H1 (cell line): ENCODE results near the gene BACE2. TPM values are rescaled to one million over a fixed set of nuclear protein-coding genes. Genes with fewer than 3 reads are reported as not detected.

ENCODE experiments used
- CTCF ChIA-PET: fragments of 300-600 bp; sonication (Branson Sonifier 250); formaldehyde crosslinking; loops from one replicate; lab custom pipeline; 2021; ENCODE audit not compliant: partially characterized antibody; lab: Charles Lee
- POLR2A ChIA-PET: fragments of 300-600 bp; sonication (Branson Sonifier 250); formaldehyde crosslinking; loops from one replicate; lab custom pipeline; 2021; ENCODE audit warnings: inconsistent platforms; ENCODE audit not compliant: partially characterized antibody; lab: Charles Lee
- DNase-seq, 2 experiments: peaks; one replicate each; pipeline versions ENCODE4 v3.0.0 to v3.0.0-alpha.2; 2010 to 2022; ENCODE audit warnings: low spot score in 2 of 2, low read depth in 1 of 2, mixed read lengths in 1 of 2
- FAIRE-seq: peaks from 2 replicates; lab custom pipeline; 2011; peaks lifted over from hg19 to GRCh38; lab: Jason Lieb, UNC
- H2AFZ ChIP-seq: 2 replicates; pipeline ENCODE4 v1.8.1; 2012; ENCODE audit warnings: low read length, inconsistent platforms
- H2AK5ac ChIP-seq: 2 replicates; pipeline ENCODE4 v1.6.1; 2013; ENCODE audit warnings: low read depth, low read length
- H2BK120ac ChIP-seq: replicated peaks from 2 replicates; pipeline ENCODE3; 2013; ENCODE audit warnings: low read depth, low read length, inconsistent platforms
- H2BK12ac ChIP-seq: 2 replicates; pipeline ENCODE4 v1.6.1; 2013; ENCODE audit warnings: low read depth, low read length
- H2BK15ac ChIP-seq: 2 replicates; pipeline ENCODE4 v1.6.1; 2013; ENCODE audit warnings: low read length
- H2BK20ac ChIP-seq: 2 replicates; pipeline ENCODE4 v1.6.1; 2013; ENCODE audit warnings: low read length
- H2BK5ac ChIP-seq: 2 replicates; pipeline ENCODE4 v1.6.1; 2013; ENCODE audit warnings: low read depth, low read length
- H3K14ac ChIP-seq: 2 replicates; pipeline ENCODE4 v1.6.1; 2013; ENCODE audit warnings: inconsistent platforms; ENCODE audit not compliant: insufficient read length
- H3K18ac ChIP-seq: 2 replicates; pipeline ENCODE4 v1.6.1; 2013; ENCODE audit warnings: low read length; ENCODE audit errors: extremely low read depth
- H3K23ac ChIP-seq: 2 replicates; pipeline ENCODE4 v1.6.1; 2013; ENCODE audit warnings: inconsistent platforms; ENCODE audit not compliant: insufficient read length
- H3K23me2 ChIP-seq: 2 replicates; pipeline ENCODE4 v1.6.1; 2013; ENCODE audit warnings: low read depth, low read length
- H3K27ac ChIP-seq: 2 replicates; pipeline ENCODE4 v1.6.1; 2011; ENCODE audit warnings: low read depth, low read length, inconsistent platforms
- H3K27me3 ChIP-seq, 4 experiments: replicated peaks in 1 of 4; 1 replicate in 1 of 4; 2 replicates in 3 of 4; pipeline versions ENCODE4 v1.6.1 to v1.8.1; 2011 to 2013; ENCODE audit warnings: low read length in 3 of 4, mild to moderate bottlenecking in 3 of 4, inconsistent platforms in 2 of 4, mixed read lengths in 2 of 4, moderate library complexity in 1 of 4; ENCODE audit not compliant: control insufficient read depth in 3 of 4, insufficient read depth in 3 of 4; ENCODE audit errors: extremely low read depth in 1 of 4
- H3K36me3 ChIP-seq, 4 experiments: 2 replicates each; pipeline versions ENCODE4 v1.6.1 to v1.8.1; 2011 to 2013; ENCODE audit warnings: mild to moderate bottlenecking in 4 of 4, low read length in 3 of 4, moderate library complexity in 2 of 4, control low read depth in 1 of 4, inconsistent platforms in 1 of 4; ENCODE audit not compliant: insufficient read depth in 4 of 4, control insufficient read depth in 2 of 4
- H3K4ac ChIP-seq: replicated peaks from 2 replicates; pipeline ENCODE3; 2013; ENCODE audit warnings: low read length, low read depth, mixed read lengths, inconsistent platforms; ENCODE audit not compliant: insufficient read length
- H3K4me1 ChIP-seq, 4 experiments: replicated peaks in 1 of 4; 1 replicate in 1 of 4; 2 replicates in 3 of 4; pipeline versions ENCODE4 v1.6.1 to v1.8.1; 2011 to 2013; ENCODE audit warnings: low read length in 3 of 4, inconsistent platforms in 2 of 4, mixed read lengths in 1 of 4; ENCODE audit not compliant: insufficient read depth in 4 of 4, control insufficient read depth in 3 of 4
- H3K4me2 ChIP-seq, 2 experiments: 2 replicates each; pipeline versions ENCODE4 v1.6.1 to v1.8.1; 2011 to 2013; ENCODE audit warnings: low read depth in 2 of 2, low read length in 2 of 2, control low read depth in 1 of 2, inconsistent platforms in 1 of 2, mild to moderate bottlenecking in 1 of 2; ENCODE audit not compliant: insufficient read depth in 1 of 2
- H3K4me3 ChIP-seq, 4 experiments: fragments of 200-600, 300-600 bp in 1 of 4; sonication (generic), shearing (Covaris generic), sonication (Bioruptor Twin) in 1 of 4; 2 replicates each; pipeline versions ENCODE4 v1.5.1 to v1.8.1; 2011 to 2016; ENCODE audit warnings: low read length in 4 of 4, low read depth in 3 of 4, control low read depth in 2 of 4, inconsistent platforms in 2 of 4, mild to moderate bottlenecking in 2 of 4, mixed read lengths in 1 of 4, moderate library complexity in 1 of 4; ENCODE audit not compliant: insufficient read depth in 2 of 4; ENCODE audit errors: extremely low read depth in 1 of 4
- H3K56ac ChIP-seq: replicated peaks from 2 replicates; pipeline ENCODE3; 2013; ENCODE audit warnings: low read depth, mild to moderate bottlenecking, mixed read lengths, low read length, inconsistent platforms; ENCODE audit not compliant: insufficient read length
- H3K79me1 ChIP-seq: 2 replicates; pipeline ENCODE4 v1.6.1; 2013; ENCODE audit warnings: low read depth, low read length, control low read depth
- H3K79me2 ChIP-seq, 2 experiments: 2 replicates each; pipeline versions ENCODE4 v1.6.1 to v1.8.1; 2012 to 2013; ENCODE audit warnings: low read length in 2 of 2, mild to moderate bottlenecking in 2 of 2, inconsistent platforms in 1 of 2; ENCODE audit not compliant: insufficient read depth in 2 of 2, control insufficient read depth in 1 of 2
- H3K9ac ChIP-seq, 4 experiments: replicated peaks in 1 of 4; 1 replicate in 1 of 4; 2 replicates in 3 of 4; pipeline versions ENCODE4 v1.6.1 to v1.8.1; 2011 to 2013; ENCODE audit warnings: low read depth in 3 of 4, low read length in 3 of 4, control low read depth in 2 of 4, mild to moderate bottlenecking in 2 of 4, moderate library complexity in 2 of 4, inconsistent platforms in 1 of 4; ENCODE audit errors: extremely low read depth in 1 of 4
- H3K9me3 ChIP-seq, 2 experiments: 2 replicates each; pipeline versions ENCODE4 v1.6.1 to v1.8.1; 2012 to 2013; ENCODE audit warnings: mild to moderate bottlenecking in 2 of 2, moderate library complexity in 2 of 2, control low read depth in 1 of 2, inconsistent platforms in 1 of 2, low read depth in 1 of 2, low read length in 1 of 2, mixed read lengths in 1 of 2; ENCODE audit not compliant: insufficient read depth in 2 of 2
- H4K20me1 ChIP-seq, 2 experiments: replicated peaks in 1 of 2; 2 replicates each; pipeline versions ENCODE3 to v1.8.1; 2011 to 2013; ENCODE audit warnings: inconsistent platforms in 2 of 2, low read length in 2 of 2, mild to moderate bottlenecking in 1 of 2; ENCODE audit not compliant: insufficient read depth in 2 of 2, control insufficient read depth in 1 of 2
- H4K5ac ChIP-seq: 2 replicates; pipeline ENCODE4 v1.6.1; 2013; ENCODE audit warnings: low read length, low read depth, mixed read lengths, inconsistent platforms; ENCODE audit not compliant: insufficient read length
- H4K8ac ChIP-seq: 2 replicates; pipeline ENCODE4 v1.8.0; 2013; ENCODE audit warnings: mild to moderate bottlenecking, moderate library complexity, low read length, inconsistent platforms; ENCODE audit not compliant: insufficient read depth; ENCODE audit errors: extremely low read depth
- H4K91ac ChIP-seq: replicated peaks from 2 replicates; pipeline ENCODE3; 2013; ENCODE audit warnings: low read length, mixed read lengths, inconsistent platforms; ENCODE audit not compliant: insufficient read length
- CEBPB ChIP-seq: IDR thresholded peaks from 2 replicates; pipeline ENCODE4 v1.6.1; 2012; ENCODE audit warnings: low read depth, low read length
- WGBS, 2 experiments: shearing (Covaris generic) in 1 of 2; methylation state at CpG; one replicate each; pipeline versions ENCODE4 v1.1.6 to v1.1.7; 2013 to 2015; ENCODE audit warnings: low lambda C conversion rate in 2 of 2, mixed read lengths in 2 of 2, inconsistent platforms in 1 of 2, low coverage in 1 of 2, missing lambda C conversion rate in 1 of 2; ENCODE audit not compliant: insufficient replicate concordance in 2 of 2, insufficient coverage in 1 of 2, insufficient read length in 1 of 2; ENCODE audit errors: extremely low coverage in 1 of 2, missing lambda C conversion rate in 1 of 2; 5-methylcytosine and 5-hydroxymethylcytosine counted together
- polyA plus RNA-seq, 7 experiments: library from polyadenylated mRNA; depleted of rRNA in 3 of 7; stranded (reverse) in 5 of 7; unstranded in 2 of 7; fragments of >200 nt in 5 of 7; fragments of 200-250 nt in 2 of 7; gene quantifications; 1 replicate in 5 of 7; 2 replicates in 1 of 7; 4 replicates in 1 of 7; pipeline versions ENCODE4 v1.2.1 to v1.2.3, GENCODE V29; 2011 to 2013; ENCODE audit warnings: missing spikeins in 2 of 7, mixed read lengths in 2 of 7
- total RNA-seq: library from RNA; stranded (reverse); fragmentation: NEBNext Ultra II Directional; extraction: Animal tissue kit (Norgen Biotek cat#: 25700); gene quantifications from 2 replicates; pipeline ENCODE4 v1.2.1, GENCODE V29; 2021

Gene BACE2
- total and polyA plus RNA-seq, 2 of the 8 experiments (the other 6 are each of a cell fraction or from before 2014, with no cell fraction given): 8.1 to 10.9 TPM

DNA sequence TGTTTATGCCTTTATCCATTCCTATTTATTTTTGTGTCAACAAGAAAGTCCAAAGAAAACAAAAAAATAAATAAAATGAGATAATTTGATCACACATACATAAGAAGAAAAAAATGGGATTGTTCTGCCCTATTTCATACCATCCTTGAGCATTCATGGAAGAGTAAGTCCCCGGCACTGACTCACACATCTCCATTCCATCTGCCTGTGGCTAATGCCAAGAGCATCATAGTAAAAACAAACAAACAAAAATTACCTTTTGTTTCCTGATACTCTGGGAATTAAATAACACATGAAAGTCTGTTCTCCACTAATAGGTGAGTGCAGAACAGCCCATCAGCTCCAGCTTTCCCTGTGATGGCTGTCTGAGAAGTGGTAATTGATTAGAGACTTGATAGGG is 48.1 kb upstream of the BACE2 start:
- H2AFZ ChIP-seq: no peak overlapping the region
- no peaks in the 10 kb centered on the region for H3K23me2 ChIP-seq
- H3K4me1 ChIP-seq: no peaks in the 10 kb centered on the region
- no peak overlapping the region for H3K23ac ChIP-seq
- no peaks in the 10 kb centered on the region for H3K79me1 ChIP-seq
- H4K91ac ChIP-seq: no peak overlapping the region
- no peak overlapping the region for H3K4me2 ChIP-seq
- CTCF ChIA-PET: interaction anchor here (0.9 to 8.3 kb wide), 3 partner anchors 9 to 53 kb away, joined by 3 to 98 read pairs (median 6); no protein-coding TSS in a partner anchor
- no peak overlapping the region for H3K14ac ChIP-seq
- no peak overlapping the region for H2BK15ac ChIP-seq
- no peak overlapping the region for H4K5ac ChIP-seq
- no peak overlapping the region for H2BK20ac ChIP-seq
- H2BK120ac ChIP-seq: no peak overlapping the region
- no peaks in the 10 kb centered on the region for H3K36me3 ChIP-seq
- DNase-seq (no peak), FAIRE-seq (no peak)
- no peaks in the 10 kb centered on the region for H4K20me1 ChIP-seq
- H3K27ac ChIP-seq: no peak overlapping the region
- H2BK12ac ChIP-seq: no peak overlapping the region
- 85% methylated on average over 1 of the region's 1 CpG; no CpG with 5 or more reads in 1 of the 2 experiments for WGBS, 2 experiments
- no peaks in the 10 kb centered on the region; a peak in 1 of 4 replicates for H3K9me3 ChIP-seq
- H3K18ac ChIP-seq: no peak overlapping the region
- no peaks in the 10 kb centered on the region; a peak in 1 of 7 replicates for H3K27me3 ChIP-seq
- POLR2A ChIA-PET: no interaction called here
- no peak overlapping the region for H2BK5ac ChIP-seq
- no peak overlapping the region for H2AK5ac ChIP-seq
- H4K8ac ChIP-seq: no peak overlapping the region
- H3K9ac ChIP-seq: no peak overlapping the region
- no peak overlapping the region for H3K56ac ChIP-seq
- no peak overlapping the region for H3K4ac ChIP-seq
- H3K79me2 ChIP-seq: no peaks in the 10 kb centered on the region
- H3K4me3 ChIP-seq: no peak overlapping the region
- no peak for TF ChIP-seq CEBPB
